K562 (cell line): ENCODE results near the gene SMC4. TPM values are rescaled to one million over a fixed set of nuclear protein-coding genes. Genes with fewer than 3 reads are reported as not detected.

Experiments used
- ATF4 ChIP-seq: fragments of 450-650 bp; formaldehyde crosslinking; IDR thresholded peaks from 2 replicates; pipeline ENCODE4 v1.4.0; 2022; ENCODE audit warnings: mild to moderate bottlenecking, moderate library complexity
- CBFA2T2 ChIP-seq: fragments of 450-650 bp; conservative IDR thresholded peaks from 2 replicates; pipeline ENCODE4 v1.6.1; 2017; ENCODE audit warnings: mild to moderate bottlenecking
- CREB5 ChIP-seq: fragments of 250-450 bp; sonication (Bioruptor Pico); IDR thresholded peaks from 2 replicates; pipeline ENCODE4 v1.5.0; 2020; ENCODE audit warnings: mild to moderate bottlenecking
- DDX20 ChIP-seq: fragments of 450-650 bp; IDR thresholded peaks from 2 replicates; pipeline ENCODE4 v1.6.1; 2016; ENCODE audit warnings: missing genetic modification characterization, low read depth, mild to moderate bottlenecking, missing compliant biosample characterization, moderate library complexity
- FOXK1 ChIP-seq: sonication (generic); formaldehyde crosslinking; IDR thresholded peaks from 2 replicates; pipeline ENCODE4 v1.8.0; 2022; ENCODE audit warnings: missing genetic modification reagents, mild to moderate bottlenecking, borderline replicate concordance
- HMGXB4 ChIP-seq: sonication (generic); formaldehyde crosslinking; IDR thresholded peaks from 2 replicates; pipeline ENCODE4 v1.8.1; 2023; ENCODE audit warnings: mild to moderate bottlenecking, missing genetic modification reagents
- PCBP2 ChIP-seq: fragments of 200-400 bp; formaldehyde crosslinking; IDR thresholded peaks from 2 replicates; pipeline ENCODE4 v1.6.1; 2018; ENCODE audit warnings: low read length, low read depth, mild to moderate bottlenecking, moderate library complexity; ENCODE audit not compliant: poor library complexity, severe bottlenecking
- PKNOX1 ChIP-seq: fragments of 450-650 bp; IDR thresholded peaks from 2 replicates; pipeline ENCODE4 v1.6.1; 2016
- RBM39 ChIP-seq: fragments of 200-400 bp; formaldehyde crosslinking; optimal IDR thresholded peaks from 2 replicates; pipeline ENCODE3; 2018; ENCODE audit warnings: low read depth, low read length
- SNIP1 ChIP-seq: fragments of 450-650 bp; IDR thresholded peaks from 2 replicates; pipeline ENCODE4 v1.7.1; 2017; ENCODE audit warnings: low read depth, mild to moderate bottlenecking
- TCF7L2 ChIP-seq: fragments of 150-350 bp; IDR thresholded peaks from 2 replicates; pipeline ENCODE4 v1.6.1; 2016; ENCODE audit warnings: low read depth, mild to moderate bottlenecking, low read length, moderate library complexity
- ZNF324 ChIP-seq: fragments of 250-450 bp; sonication (Bioruptor Pico); IDR thresholded peaks from 2 replicates; pipeline ENCODE4 v1.4.0; 2020; ENCODE audit warnings: mild to moderate bottlenecking
- ZNF668 ChIP-seq: fragments of 250-450 bp; sonication (Bioruptor Pico); IDR thresholded peaks from 2 replicates; pipeline ENCODE4 v1.8.0; 2022; ENCODE audit warnings: mild to moderate bottlenecking, inconsistent platforms
- polyA plus RNA-seq, 8 experiments: library from polyadenylated mRNA; depleted of rRNA in 4 of 8; stranded (reverse) in 5 of 8; unstranded in 3 of 8; fragments of >200 nt; fragmentation: Nextera tagmentation in 2 of 8; fragmentation: Illumina TruSeq in 1 of 8; extraction: Ambion mirVana in 2 of 8; extraction: Trizol in 1 of 8; gene quantifications; 2 replicates each; pipeline versions ENCODE4 v1.2.1 to v1.2.3, GENCODE V29; 2011 to 2014; ENCODE audit warnings: inconsistent platforms in 1 of 8, missing spikeins in 1 of 8
- total RNA-seq, 7 experiments: library from RNA; depleted of rRNA in 6 of 7; stranded (reverse); fragments of >200 nt in 6 of 7; fragmentation: Illumina TruSeq in 2 of 7; extraction: Trizol in 2 of 7; gene quantifications; 2 replicates each; pipeline versions ENCODE4 v1.2.1 to v1.2.3, GENCODE V29; 2011 to 2021; ENCODE audit warnings: low replicate concordance in 1 of 7
- TF ChIP-seq, protein P1 (sequence below): sonication (generic); formaldehyde crosslinking; IDR thresholded peaks from 2 replicates; pipeline ENCODE4 v1.8.1; 2023; ENCODE audit warnings: mild to moderate bottlenecking, missing genetic modification reagents
- TF ChIP-seq, protein P2 (sequence below): fragments of 450-650 bp; formaldehyde crosslinking; IDR thresholded peaks from 2 replicates; pipeline ENCODE4 v1.4.0; 2020; ENCODE audit warnings: mild to moderate bottlenecking, moderate library complexity
- TF ChIP-seq, protein P3 (sequence below), 2 experiments: fragments of 450-650 bp in 1 of 2; IDR thresholded peaks; 2 replicates each; pipeline ENCODE4 v1.6.1; 2011 to 2017; ENCODE audit warnings: low read depth in 2 of 2, antibody characterized with exemption in 1 of 2, borderline replicate concordance in 1 of 2, low read length in 1 of 2, mild to moderate bottlenecking in 1 of 2, mixed read lengths in 1 of 2; ENCODE audit not compliant: control insufficient read depth in 1 of 2

Gene SMC4
- total and polyA plus RNA-seq, 9 of the 15 experiments (the other 6 are each of a cell fraction or from before 2014, with no cell fraction given) = 87.9 to 347 (median 176) TPM

GRCh38 chr3:160373655-160374054 lies 25.8 kb upstream of the SMC4 start (continued):
- TF ChIP-seq, protein P1, sequence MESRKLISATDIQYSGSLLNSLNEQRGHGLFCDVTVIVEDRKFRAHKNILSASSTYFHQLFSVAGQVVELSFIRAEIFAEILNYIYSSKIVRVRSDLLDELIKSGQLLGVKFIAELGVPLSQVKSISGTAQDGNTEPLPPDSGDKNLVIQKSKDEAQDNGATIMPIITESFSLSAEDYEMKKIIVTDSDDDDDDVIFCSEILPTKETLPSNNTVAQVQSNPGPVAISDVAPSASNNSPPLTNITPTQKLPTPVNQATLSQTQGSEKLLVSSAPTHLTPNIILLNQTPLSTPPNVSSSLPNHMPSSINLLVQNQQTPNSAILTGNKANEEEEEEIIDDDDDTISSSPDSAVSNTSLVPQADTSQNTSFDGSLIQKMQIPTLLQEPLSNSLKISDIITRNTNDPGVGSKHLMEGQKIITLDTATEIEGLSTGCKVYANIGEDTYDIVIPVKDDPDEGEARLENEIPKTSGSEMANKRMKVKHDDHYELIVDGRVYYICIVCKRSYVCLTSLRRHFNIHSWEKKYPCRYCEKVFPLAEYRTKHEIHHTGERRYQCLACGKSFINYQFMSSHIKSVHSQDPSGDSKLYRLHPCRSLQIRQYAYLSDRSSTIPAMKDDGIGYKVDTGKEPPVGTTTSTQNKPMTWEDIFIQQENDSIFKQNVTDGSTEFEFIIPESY (CRISPR knock-in tag) = no peak
- TF ChIP-seq, protein P2, sequence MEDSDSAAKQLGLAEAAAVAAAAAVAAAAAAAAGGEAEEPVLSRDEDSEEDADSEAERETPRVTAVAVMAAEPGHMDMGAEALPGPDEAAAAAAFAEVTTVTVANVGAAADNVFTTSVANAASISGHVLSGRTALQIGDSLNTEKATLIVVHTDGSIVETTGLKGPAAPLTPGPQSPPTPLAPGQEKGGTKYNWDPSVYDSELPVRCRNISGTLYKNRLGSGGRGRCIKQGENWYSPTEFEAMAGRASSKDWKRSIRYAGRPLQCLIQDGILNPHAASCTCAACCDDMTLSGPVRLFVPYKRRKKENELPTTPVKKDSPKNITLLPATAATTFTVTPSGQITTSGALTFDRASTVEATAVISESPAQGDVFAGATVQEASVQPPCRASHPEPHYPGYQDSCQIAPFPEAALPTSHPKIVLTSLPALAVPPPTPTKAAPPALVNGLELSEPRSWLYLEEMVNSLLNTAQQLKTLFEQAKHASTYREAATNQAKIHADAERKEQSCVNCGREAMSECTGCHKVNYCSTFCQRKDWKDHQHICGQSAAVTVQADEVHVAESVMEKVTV (CRISPR knock-in tag) = no peak
- TF ChIP-seq CBFA2T2 (peak; percentile 61), PKNOX1 (no peak; the same call in 1 of the 2 replicates), DDX20 (no peak), FOXK1 (CRISPR knock-in tag) (no peak), ZNF668 (CRISPR knock-in tag) (no peak), SNIP1 (no peak), RBM39 (no peak), CREB5 (CRISPR knock-in tag) (no peak), PCBP2 (no peak), HMGXB4 (CRISPR knock-in tag) (no peak), ZNF324 (no peak), TCF7L2 (no peak), ATF4 (CRISPR knock-in tag) (no peak)
- TF ChIP-seq, protein P3, sequence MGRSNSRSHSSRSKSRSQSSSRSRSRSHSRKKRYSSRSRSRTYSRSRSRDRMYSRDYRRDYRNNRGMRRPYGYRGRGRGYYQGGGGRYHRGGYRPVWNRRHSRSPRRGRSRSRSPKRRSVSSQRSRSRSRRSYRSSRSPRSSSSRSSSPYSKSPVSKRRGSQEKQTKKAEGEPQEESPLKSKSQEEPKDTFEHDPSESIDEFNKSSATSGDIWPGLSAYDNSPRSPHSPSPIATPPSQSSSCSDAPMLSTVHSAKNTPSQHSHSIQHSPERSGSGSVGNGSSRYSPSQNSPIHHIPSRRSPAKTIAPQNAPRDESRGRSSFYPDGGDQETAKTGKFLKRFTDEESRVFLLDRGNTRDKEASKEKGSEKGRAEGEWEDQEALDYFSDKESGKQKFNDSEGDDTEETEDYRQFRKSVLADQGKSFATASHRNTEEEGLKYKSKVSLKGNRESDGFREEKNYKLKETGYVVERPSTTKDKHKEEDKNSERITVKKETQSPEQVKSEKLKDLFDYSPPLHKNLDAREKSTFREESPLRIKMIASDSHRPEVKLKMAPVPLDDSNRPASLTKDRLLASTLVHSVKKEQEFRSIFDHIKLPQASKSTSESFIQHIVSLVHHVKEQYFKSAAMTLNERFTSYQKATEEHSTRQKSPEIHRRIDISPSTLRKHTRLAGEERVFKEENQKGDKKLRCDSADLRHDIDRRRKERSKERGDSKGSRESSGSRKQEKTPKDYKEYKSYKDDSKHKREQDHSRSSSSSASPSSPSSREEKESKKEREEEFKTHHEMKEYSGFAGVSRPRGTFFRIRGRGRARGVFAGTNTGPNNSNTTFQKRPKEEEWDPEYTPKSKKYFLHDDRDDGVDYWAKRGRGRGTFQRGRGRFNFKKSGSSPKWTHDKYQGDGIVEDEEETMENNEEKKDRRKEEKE (IDR thresholded peaks at IDR 0.05; ENCODE audit: borderline replicate concordance in 1 of 2, control insufficient read depth in 1 of 2, low read depth in 2 of 2, low read length in 1 of 2) = no peak
